ENCODE measurements around the gene ZNF664. TPM values are rescaled to one million over a fixed set of nuclear protein-coding genes. Genes with fewer than 3 reads are reported as not detected.

Gene ZNF664
- total and polyA plus RNA-seq, 2 of the 4 experiments (the other 2 are of a cell fraction) = 29.9 to 32.6 TPM

DNA sequence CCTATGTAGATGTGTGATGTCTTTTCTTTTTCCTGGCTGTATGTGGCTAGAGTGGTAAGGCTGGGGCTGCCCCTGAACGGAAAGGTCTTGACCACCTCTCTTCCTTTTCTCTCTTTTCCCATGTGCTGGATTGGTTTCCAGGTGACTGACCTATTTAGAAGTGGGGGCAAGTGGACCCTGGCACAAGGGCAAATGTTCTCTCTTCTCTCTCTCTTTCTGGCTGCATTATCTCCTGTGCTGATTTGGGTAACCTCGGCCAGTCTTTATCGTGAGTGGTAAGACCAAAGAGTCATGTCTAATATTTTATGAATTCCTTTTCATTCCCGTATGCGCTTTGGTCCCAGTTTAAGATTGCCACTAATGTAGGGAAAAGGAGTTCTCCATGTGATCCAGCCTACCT, 16.2 kb downstream of the ZNF664 start:
- H3K27me3 ChIP-seq (ENCODE audit: control insufficient read depth, insufficient read depth, low read length) = no peaks in the 10 kb centered on the region
- no peak for DNase-seq
- BruUV-seq (replicated peaks) = no TSS peak
- peaks cover 9% of the 10 kb centered on the region for H3K9me1 ChIP-seq (ENCODE audit: insufficient read depth, low read length)
- dilution Hi-C loops (cut with HindIII; ENCODE audit: low sequenced_read_pairs, unreplicated experiment) (no loop called here), in situ Hi-C loops (cut with MboI; ENCODE audit: low sequenced_read_pairs) (loop anchor here (5.0 kb wide), 1 partner anchor 182 kb away; no protein-coding TSS in a partner anchor), intact Hi-C loops (cut with micrococcal nuclease) (loop anchor here (10.0 kb wide), 1 partner anchor 324 kb away; no protein-coding TSS in a partner anchor)
- H3K56ac ChIP-seq (ENCODE audit: extremely low read depth, insufficient read depth, low read length) = no peak overlapping the region
- H3K4me1 ChIP-seq (ENCODE audit: control insufficient read depth, insufficient read depth, low read length) = peaks cover 2% of the 10 kb centered on the region; the same call in 1 of the 2 replicates
- no peak overlapping the region for H3K4ac ChIP-seq (ENCODE audit: low read depth, low read length)
- no peak overlapping the region for H2BK15ac ChIP-seq (ENCODE audit: low read depth, low read length)
- no peak overlapping the region for H3K27ac ChIP-seq (ENCODE audit: insufficient read depth, low read length)
- no peak overlapping the region for H3K18ac ChIP-seq (ENCODE audit: low read depth, low read length)
- H4K8ac ChIP-seq (ENCODE audit: low read depth in 2 of 2, low read length in 2 of 2) = no peak overlapping the region
- peaks cover 34 to 68% of the 10 kb centered on the region in 2 experiments for H3K79me1 ChIP-seq (ENCODE audit: low read depth in 1 of 2, low read length in 2 of 2)
- peaks cover 17% of the 10 kb centered on the region for H3K36me3 ChIP-seq (ENCODE audit: control insufficient read depth, insufficient read depth, low read length)
- H4K20me1 ChIP-seq (ENCODE audit: insufficient read depth, low read length) = peaks cover 10% of the 10 kb centered on the region; the same call in 1 of the 2 replicates
- no peaks in the 10 kb centered on the region for H3K9me3 ChIP-seq (ENCODE audit: control insufficient read depth, insufficient read depth, low read length)
- H4K5ac ChIP-seq (ENCODE audit: low read depth, low read length) = no peak overlapping the region
- no peak for ATAC-seq (ENCODE audit: low read depth)
- no peak overlapping the region for H2BK120ac ChIP-seq (ENCODE audit: low read depth, low read length)
- H3K23ac ChIP-seq (ENCODE audit: low read depth, low read length) = no peak overlapping the region
- no peak overlapping the region for H3K4me2 ChIP-seq (ENCODE audit: low read depth, low read length)
- H2AK9ac ChIP-seq (replicated peaks; ENCODE audit: low read depth, low read length, poor library complexity) = no peak overlapping the region
- TF ChIP-seq FOS (IDR thresholded peaks at IDR 0.05; ENCODE audit: low read depth, low read length) (no peak), RCOR1 (IDR thresholded peaks at IDR 0.05; ENCODE audit: insufficient replicate concordance, low read length) (no peak), SMC3 (IDR thresholded peaks at IDR 0.05; ENCODE audit: low read depth, low read length) (no peak), NFE2L2 (IDR thresholded peaks at IDR 0.05; ENCODE audit: low read depth, low read length) (no peak), POLR2A (IDR thresholded peaks at IDR 0.05; ENCODE audit: low read depth, low read length) (no peak)
- TF ChIP-seq, protein P1, sequence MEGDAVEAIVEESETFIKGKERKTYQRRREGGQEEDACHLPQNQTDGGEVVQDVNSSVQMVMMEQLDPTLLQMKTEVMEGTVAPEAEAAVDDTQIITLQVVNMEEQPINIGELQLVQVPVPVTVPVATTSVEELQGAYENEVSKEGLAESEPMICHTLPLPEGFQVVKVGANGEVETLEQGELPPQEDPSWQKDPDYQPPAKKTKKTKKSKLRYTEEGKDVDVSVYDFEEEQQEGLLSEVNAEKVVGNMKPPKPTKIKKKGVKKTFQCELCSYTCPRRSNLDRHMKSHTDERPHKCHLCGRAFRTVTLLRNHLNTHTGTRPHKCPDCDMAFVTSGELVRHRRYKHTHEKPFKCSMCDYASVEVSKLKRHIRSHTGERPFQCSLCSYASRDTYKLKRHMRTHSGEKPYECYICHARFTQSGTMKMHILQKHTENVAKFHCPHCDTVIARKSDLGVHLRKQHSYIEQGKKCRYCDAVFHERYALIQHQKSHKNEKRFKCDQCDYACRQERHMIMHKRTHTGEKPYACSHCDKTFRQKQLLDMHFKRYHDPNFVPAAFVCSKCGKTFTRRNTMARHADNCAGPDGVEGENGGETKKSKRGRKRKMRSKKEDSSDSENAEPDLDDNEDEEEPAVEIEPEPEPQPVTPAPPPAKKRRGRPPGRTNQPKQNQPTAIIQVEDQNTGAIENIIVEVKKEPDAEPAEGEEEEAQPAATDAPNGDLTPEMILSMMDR (conservative IDR thresholded peaks at IDR 0.05; ENCODE audit: low read depth, low read length) = no peak
- WGBS, 2 experiments (ENCODE audit: extremely low coverage in 2 of 2, insufficient read length in 1 of 2) = no CpG with 5 or more reads among the region's 5 CpGs
- no peak overlapping the region for H3K9ac ChIP-seq (ENCODE audit: low read depth, low read length)
- no peak overlapping the region for H2AFZ ChIP-seq (replicated peaks; ENCODE audit: low read length, poor library complexity)
- ChIA-PET POLR2A (ENCODE audit: unreplicated experiment) (no interaction called here), CTCF (no interaction called here)
- no peak overlapping the region for H2AK5ac ChIP-seq (ENCODE audit: low read depth, low read length)
- no peak overlapping the region for H4K91ac ChIP-seq (ENCODE audit: insufficient read depth, low read depth, low read length)
- H2BK5ac ChIP-seq (ENCODE audit: low read depth, low read length, poor library complexity, severe bottlenecking) = no peak overlapping the region
- no peak overlapping the region for H3K4me3 ChIP-seq (ENCODE audit: insufficient read depth, low read depth, low read length)
- no peak overlapping the region for H2BK20ac ChIP-seq (ENCODE audit: low read depth, low read length)
- H3K14ac ChIP-seq (replicated peaks; ENCODE audit: low read depth, low read length) = no peak overlapping the region

Measured in IMR-90 (cell line).